Natural killer cell (primary cell): ENCODE results near the gene GTF2IRD2. TPM values are rescaled to one million over a fixed set of nuclear protein-coding genes. Genes with fewer than 3 reads are reported as not detected.
"Not testable (repeated sequence)": the region's sequence is repeated elsewhere in the genome, so short reads cannot be mapped to it uniquely, and the experiment has no call there.

Experiments used
- ATAC-seq, 3 donors: fragments of 150-1000 bp in 2 of 3; fragments of 200-7000 bp in 1 of 3; cut with Tn5 transposase; 1 replicate in 1 of 3; 2 replicates in 2 of 3; pipeline ENCODE4 v1.10.0; 2021; ENCODE audit warnings: mild to moderate bottlenecking in 2 of 3, moderate library complexity in 2 of 3
- DNase-seq, 2 donors: peaks; one replicate each; pipeline versions ENCODE4 v3.0.0 to v3.0.0-alpha.2; 2013 to 2021; ENCODE audit warnings: mixed read lengths in 1 of 2
- H3K27ac ChIP-seq: one replicate; pipeline ENCODE4 v1.5.1; 2013; ENCODE audit warnings: mild to moderate bottlenecking, low read length
- H3K27me3 ChIP-seq: one replicate; pipeline ENCODE4 v1.6.1; 2013; ENCODE audit warnings: low read length; ENCODE audit not compliant: control insufficient read depth, insufficient read depth
- H3K36me3 ChIP-seq: one replicate; pipeline ENCODE4 v1.6.1; 2013; ENCODE audit warnings: low read length; ENCODE audit not compliant: control insufficient read depth, insufficient read depth
- H3K4me1 ChIP-seq: one replicate; pipeline ENCODE4 v1.6.1; 2013; ENCODE audit warnings: low read length; ENCODE audit not compliant: control insufficient read depth, insufficient read depth
- H3K4me3 ChIP-seq: one replicate; pipeline ENCODE4 v1.5.1; 2013; ENCODE audit warnings: low read length
- H3K9me3 ChIP-seq: one replicate; pipeline ENCODE4 v1.6.1; 2013; ENCODE audit warnings: low read length; ENCODE audit not compliant: control insufficient read depth, insufficient read depth
- H3K27ac Mint-ChIP-seq, 2 donors: one replicate each; pipeline ENCODE4 v1.8.0; 2022; ENCODE audit warnings: mild to moderate bottlenecking in 2 of 2, mixed read lengths in 2 of 2, moderate library complexity in 1 of 2
- H3K27me3 Mint-ChIP-seq, 2 donors: one replicate each; pipeline ENCODE4 v1.8.0; 2022; ENCODE audit warnings: low read depth in 2 of 2, mixed read lengths in 2 of 2
- H3K36me3 Mint-ChIP-seq: one replicate; pipeline ENCODE4 v1.8.0; 2022; ENCODE audit warnings: mixed read lengths
- H3K4me1 Mint-ChIP-seq, 2 donors: one replicate each; pipeline ENCODE4 v1.8.0; 2022; ENCODE audit warnings: mixed read lengths in 2 of 2
- H3K4me3 Mint-ChIP-seq: one replicate; pipeline ENCODE4 v1.8.0; 2022; ENCODE audit warnings: mild to moderate bottlenecking, moderate library complexity, mixed read lengths
- H3K9me3 Mint-ChIP-seq, 2 donors: one replicate each; pipeline ENCODE4 v1.8.0; 2022; ENCODE audit warnings: mixed read lengths in 2 of 2
- WGBS: methylation state at CpG from one replicate; pipeline ENCODE4 v1.1.7; 2013; ENCODE audit warnings: missing lambda C conversion rate; ENCODE audit not compliant: insufficient coverage; 5-methylcytosine and 5-hydroxymethylcytosine counted together
- intact Hi-C: fragments of 100-400 bp; cut with micrococcal nuclease; formaldehyde crosslinking; loops from one replicate; pipeline ENCODE4 v1.14.2; 2022
- total RNA-seq, 4 donors: library from RNA; stranded (reverse); fragments of 120-200 nt in 1 of 4; gene quantifications; one replicate each; pipeline versions ENCODE4 v1.2.3 to v1.2.4, GENCODE V29; 2013 to 2022

The GTF2IRD2 gene
- total RNA-seq, 3 donors from 2014 or later (not counting 1 experiment from before 2014, with no cell fraction given) = 11.6 to 24.7 (median 23.5) TPM

- H3K27me3 ChIP-seq, H3K4me1 Mint-ChIP-seq, H3K27me3 Mint-ChIP-seq, H3K27ac ChIP-seq, H3K36me3 ChIP-seq, H3K4me3 ChIP-seq, H3K27ac Mint-ChIP-seq, ATAC-seq, H3K9me3 Mint-ChIP-seq, H3K4me1 ChIP-seq, H3K4me3 Mint-ChIP-seq, H3K36me3 Mint-ChIP-seq, DNase-seq, intact Hi-C loops, H3K9me3 ChIP-seq: not testable (repeated sequence)
- 95% methylated on average over 9 of the region's 9 CpGs for WGBS
Observed at GRCh38 chr7:74872542-74872941, 21.1 kb upstream of the GTF2IRD2 start.

DNA sequence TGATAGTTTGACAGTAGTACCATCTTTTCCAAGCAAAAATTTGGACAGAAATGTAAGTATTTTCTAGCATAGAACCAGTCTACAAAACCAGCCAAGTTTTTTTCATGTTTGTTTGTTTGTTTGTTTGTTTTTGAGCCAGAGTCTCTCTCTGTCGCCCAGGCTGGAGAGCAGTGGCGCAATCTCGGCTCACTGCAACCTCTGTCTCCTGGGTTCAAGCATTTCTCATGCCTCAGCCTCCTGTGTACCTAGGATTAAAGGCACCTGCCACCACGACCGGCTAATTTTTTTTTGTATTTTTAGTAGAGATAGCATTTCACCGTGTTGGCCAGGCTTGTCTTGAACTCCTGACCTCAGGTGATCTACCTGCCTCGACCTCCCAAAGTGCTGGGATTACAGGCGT lies 14.4 kb upstream of the GTF2IRD2 start:
- WGBS = 87% methylated on average over 7 of the region's 8 CpGs
- peak in 1 of 3 donors; percentile 20 for ATAC-seq
- DNase-seq, H3K4me3 Mint-ChIP-seq, H3K27ac Mint-ChIP-seq, H3K9me3 Mint-ChIP-seq, H3K36me3 ChIP-seq, H3K4me1 ChIP-seq, H3K9me3 ChIP-seq, H3K4me3 ChIP-seq, H3K36me3 Mint-ChIP-seq, H3K27me3 Mint-ChIP-seq, H3K27ac ChIP-seq, intact Hi-C loops, H3K4me1 Mint-ChIP-seq, H3K27me3 ChIP-seq: not testable (repeated sequence)

DNA sequence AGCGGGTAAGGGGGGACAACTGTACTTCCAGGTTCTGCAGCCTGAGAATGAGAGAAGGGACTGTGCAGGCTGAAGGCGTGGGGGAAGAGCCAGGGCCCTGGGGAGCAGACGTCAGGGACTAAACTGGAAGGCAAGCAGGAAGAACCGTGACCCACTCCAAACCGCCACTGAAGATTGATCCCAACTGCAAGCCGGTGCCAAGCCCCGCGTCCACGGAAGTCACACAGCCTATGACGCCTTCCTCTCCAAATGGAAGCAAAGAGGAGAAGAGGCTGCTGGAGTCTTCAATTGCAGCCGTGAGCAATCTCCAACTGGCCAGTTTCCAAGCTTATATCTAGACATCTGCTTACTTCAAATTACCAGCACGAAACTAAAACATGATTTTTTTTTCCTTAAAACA lies 1.6 kb downstream of the GTF2IRD2 start:
- ATAC-seq, H3K27ac Mint-ChIP-seq: not testable (repeated sequence)

DNA sequence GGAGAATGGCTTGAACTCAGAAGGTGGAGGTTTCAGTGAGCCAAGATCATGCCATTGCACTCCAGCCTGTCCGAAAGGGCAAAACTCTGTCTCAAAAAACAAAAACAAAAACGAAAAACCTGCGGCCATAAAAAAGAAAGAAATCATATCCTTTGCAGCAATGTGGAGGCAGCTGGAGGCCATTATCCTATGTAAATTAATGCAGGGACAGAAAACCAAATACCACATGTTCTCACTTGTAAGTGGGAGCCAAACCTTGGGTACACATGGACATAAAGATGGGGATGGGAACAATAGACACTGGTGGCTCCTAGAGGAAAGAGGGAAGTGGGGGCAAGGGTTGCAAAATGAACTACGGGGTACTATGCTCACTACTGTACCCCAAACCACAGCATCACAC lies 21.0 kb downstream of the GTF2IRD2 start:
- H3K4me1 ChIP-seq, DNase-seq, H3K36me3 ChIP-seq, H3K4me1 Mint-ChIP-seq, H3K27ac ChIP-seq, H3K27me3 Mint-ChIP-seq, H3K36me3 Mint-ChIP-seq, ATAC-seq, H3K27ac Mint-ChIP-seq, H3K9me3 ChIP-seq, H3K4me3 Mint-ChIP-seq, H3K9me3 Mint-ChIP-seq, H3K27me3 ChIP-seq, intact Hi-C loops, H3K4me3 ChIP-seq: not testable (repeated sequence)
- no CpG with 5 or more reads among the region's 4 CpGs for WGBS

More for the DNA sequence above, 1.6 kb downstream of the GTF2IRD2 start:
- H3K9me3 ChIP-seq, H3K4me3 Mint-ChIP-seq, H3K36me3 ChIP-seq, H3K27ac ChIP-seq, H3K4me3 ChIP-seq, H3K27me3 Mint-ChIP-seq, H3K4me1 ChIP-seq, H3K36me3 Mint-ChIP-seq, H3K9me3 Mint-ChIP-seq, DNase-seq, H3K4me1 Mint-ChIP-seq, H3K27me3 ChIP-seq, intact Hi-C loops: not testable (repeated sequence)
- no CpG with 5 or more reads among the region's 12 CpGs for WGBS

DNA sequence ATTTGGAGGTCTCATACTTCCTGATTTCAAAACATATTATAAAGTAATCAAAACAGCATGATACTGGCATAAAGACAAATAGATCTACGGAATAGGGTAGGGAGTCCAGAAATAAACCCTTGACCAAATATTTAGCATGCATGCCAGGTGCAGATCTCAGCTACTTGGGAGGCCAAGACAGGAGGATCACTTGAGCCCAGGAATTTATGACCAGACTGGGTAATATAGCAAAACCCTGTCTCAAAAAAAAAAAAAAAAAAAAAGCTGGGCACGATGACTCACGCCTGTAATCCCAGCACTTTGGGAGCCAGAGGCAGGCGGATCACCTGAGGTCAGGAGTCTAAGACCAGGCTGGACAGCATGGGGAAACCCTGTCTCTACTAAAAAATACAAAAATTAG lies 21.4 kb downstream of the GTF2IRD2 start:
- H3K4me3 ChIP-seq, H3K9me3 ChIP-seq, H3K36me3 Mint-ChIP-seq, H3K27me3 Mint-ChIP-seq, ATAC-seq, H3K4me1 ChIP-seq, H3K27me3 ChIP-seq, DNase-seq, H3K27ac Mint-ChIP-seq, H3K36me3 ChIP-seq, H3K9me3 Mint-ChIP-seq, intact Hi-C loops, H3K4me1 Mint-ChIP-seq, H3K4me3 Mint-ChIP-seq, H3K27ac ChIP-seq: not testable (repeated sequence)
- WGBS = no CpG with 5 or more reads among the region's 4 CpGs

DNA sequence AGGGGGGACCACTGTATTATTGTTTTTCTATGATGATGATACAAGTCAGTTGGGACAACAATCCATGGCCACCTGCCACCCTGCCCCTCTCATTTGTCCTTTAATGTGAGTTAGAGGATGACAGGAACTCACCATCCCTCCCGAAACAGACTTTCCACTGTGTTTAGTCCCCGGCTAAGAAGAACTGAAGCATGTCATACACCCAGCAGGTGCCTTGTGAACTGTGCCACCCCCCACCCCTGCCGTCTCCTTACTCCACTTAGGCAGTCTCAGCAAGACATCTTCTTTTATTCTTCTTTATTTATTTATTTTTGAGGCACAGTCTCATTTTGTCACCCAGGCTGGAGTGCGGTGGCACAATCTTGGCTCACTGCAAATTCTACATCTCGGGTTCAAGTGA lies 30.1 kb downstream of the GTF2IRD2 start:
- H3K27me3 ChIP-seq, H3K27ac Mint-ChIP-seq, H3K4me1 ChIP-seq, intact Hi-C loops, H3K27ac ChIP-seq, DNase-seq, H3K36me3 ChIP-seq, H3K9me3 ChIP-seq, H3K4me3 ChIP-seq, H3K4me1 Mint-ChIP-seq, H3K9me3 Mint-ChIP-seq, ATAC-seq, H3K4me3 Mint-ChIP-seq, H3K36me3 Mint-ChIP-seq, H3K27me3 Mint-ChIP-seq: not testable (repeated sequence)
- WGBS = no CpG with 5 or more reads among the region's 5 CpGs

- H3K27ac ChIP-seq, H3K36me3 Mint-ChIP-seq, H3K27me3 ChIP-seq, H3K4me3 Mint-ChIP-seq, ATAC-seq, intact Hi-C loops, H3K4me3 ChIP-seq, H3K4me1 ChIP-seq, H3K36me3 ChIP-seq, H3K9me3 Mint-ChIP-seq, H3K4me1 Mint-ChIP-seq, DNase-seq, H3K27ac Mint-ChIP-seq, H3K9me3 ChIP-seq, H3K27me3 Mint-ChIP-seq: not testable (repeated sequence)
- no CpG with 5 or more reads among the region's 23 CpGs for WGBS
Observed at GRCh38 chr7:74820146-74820805, 31.1 kb downstream of the GTF2IRD2 start.

DNA sequence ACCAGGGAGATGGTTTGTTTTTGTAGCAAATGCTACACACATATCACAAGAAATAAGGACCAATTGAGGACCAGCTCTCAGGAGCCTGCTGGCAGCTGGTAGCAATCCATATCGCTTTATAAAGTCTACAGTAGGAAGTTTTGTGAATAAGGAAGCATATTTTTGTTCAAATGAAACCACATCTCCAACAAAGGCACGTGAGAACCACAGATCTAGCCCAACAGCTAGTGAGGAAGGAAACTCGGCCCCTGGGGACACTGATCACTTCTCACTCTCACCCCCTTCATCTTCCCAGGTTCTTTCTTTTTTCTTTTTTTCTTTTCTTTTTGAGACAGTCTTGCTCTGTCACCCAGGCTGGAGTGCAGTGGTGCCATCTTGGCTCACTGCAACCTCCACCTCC lies 35.5 kb downstream of the GTF2IRD2 start:
- H3K9me3 ChIP-seq, H3K36me3 ChIP-seq, DNase-seq, H3K4me3 Mint-ChIP-seq, intact Hi-C loops, H3K27me3 Mint-ChIP-seq, H3K27ac Mint-ChIP-seq, H3K9me3 Mint-ChIP-seq, H3K27me3 ChIP-seq, H3K4me3 ChIP-seq, H3K36me3 Mint-ChIP-seq, H3K4me1 ChIP-seq, H3K4me1 Mint-ChIP-seq, H3K27ac ChIP-seq: not testable (repeated sequence)
- peak in 1 of 3 donors; percentile 29 for ATAC-seq
- WGBS = no CpG with 5 or more reads among the region's 3 CpGs
